Activated naive CD8-positive, alpha-beta T cell (primary cell): Measurements from ENCODE around the gene CASQ1.

Experiments
- H3K27ac Mint-ChIP-seq: one replicate; pipeline ENCODE4 v1.8.0; 2021; ENCODE audit warnings: mixed read lengths
- H3K27me3 Mint-ChIP-seq: one replicate; pipeline ENCODE4 v1.8.0; 2021; ENCODE audit warnings: mixed read lengths
- H3K36me3 Mint-ChIP-seq: one replicate; pipeline ENCODE4 v1.8.0; 2021; ENCODE audit warnings: mixed read lengths
- H3K4me1 Mint-ChIP-seq: one replicate; pipeline ENCODE4 v1.8.0; 2021; ENCODE audit warnings: low read depth, mixed read lengths
- H3K4me3 Mint-ChIP-seq: one replicate; pipeline ENCODE4 v1.8.0; 2021; ENCODE audit warnings: mild to moderate bottlenecking, mixed read lengths
- H3K9me3 Mint-ChIP-seq: one replicate; pipeline ENCODE4 v1.8.0; 2021; ENCODE audit warnings: low read depth, mixed read lengths

The CASQ1 gene

DNA sequence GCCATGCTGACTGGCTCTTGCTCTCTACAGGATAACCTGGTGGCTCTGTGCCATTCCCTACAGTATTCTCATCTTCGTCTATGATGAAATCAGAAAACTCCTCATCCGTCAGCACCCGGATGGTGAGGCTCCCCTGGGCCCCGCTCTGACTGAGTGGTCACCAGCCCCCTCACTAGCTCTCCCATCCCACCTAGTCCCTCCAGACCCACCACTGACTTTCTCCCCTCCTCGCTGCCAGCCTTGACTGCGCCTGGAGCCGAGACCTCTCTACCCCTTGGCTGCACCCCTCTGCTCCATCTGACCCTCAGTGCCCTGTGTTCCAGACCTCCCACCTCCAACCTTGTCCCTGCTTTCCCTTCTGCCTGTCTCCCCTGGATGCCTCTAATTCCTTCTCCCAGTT lies 4.1 kb upstream of the CASQ1 start:
- Mint-ChIP-seq H3K4me1 (no peaks in the 10 kb centered on the region), H3K36me3 (no peaks in the 10 kb centered on the region), H3K4me3 (no peak overlapping the region), H3K27ac (no peak overlapping the region), H3K9me3 (no peaks in the 10 kb centered on the region), H3K27me3 (peaks cover 2% of the 10 kb centered on the region)

DNA sequence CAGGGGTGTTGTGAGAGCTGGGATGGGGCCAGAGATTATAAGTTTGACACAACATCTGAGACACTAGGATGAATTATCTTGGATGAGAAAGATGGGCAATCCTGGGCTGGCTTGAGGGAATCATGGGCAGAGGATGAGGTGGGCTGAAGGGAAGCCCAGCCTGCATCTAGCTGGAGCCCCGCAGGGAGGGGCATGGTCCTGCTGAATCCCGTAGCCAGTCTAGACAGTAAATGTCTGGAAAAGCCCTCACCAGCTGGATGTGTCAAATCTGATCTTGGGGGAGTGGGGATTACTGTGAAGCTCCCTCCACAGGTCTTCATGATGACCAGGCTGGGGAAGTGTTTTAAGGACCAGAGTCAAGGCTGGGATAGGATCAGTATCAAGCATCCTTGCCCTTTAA lies 3.6 kb upstream of the CASQ1 start:
- H3K27ac Mint-ChIP-seq: no peak overlapping the region

DNA sequence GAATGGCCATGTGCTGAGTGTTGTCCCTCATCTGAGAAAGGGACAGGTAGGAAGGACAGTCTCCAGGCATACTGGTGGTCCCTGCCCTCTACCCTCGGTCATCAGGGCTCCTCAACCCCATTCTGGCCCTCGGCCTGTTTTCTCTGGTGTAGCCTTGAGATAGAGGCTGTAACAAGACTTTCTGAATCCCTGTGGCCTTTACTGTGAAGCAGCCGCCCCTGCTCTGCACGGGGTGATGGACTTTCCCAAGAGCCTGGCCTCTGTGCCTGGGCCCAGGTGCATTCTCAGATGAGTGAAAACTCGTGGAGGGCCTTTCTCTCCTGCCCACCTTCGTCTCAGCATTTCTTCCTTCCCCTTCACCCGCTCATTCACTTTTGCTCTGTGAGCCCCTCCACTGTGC lies 3.0 kb upstream of the CASQ1 start:
- H3K27ac Mint-ChIP-seq: no peak overlapping the region
- H3K9me3 Mint-ChIP-seq: no peaks in the 10 kb centered on the region
- no peaks in the 10 kb centered on the region for H3K4me1 Mint-ChIP-seq
- no peaks in the 10 kb centered on the region for H3K36me3 Mint-ChIP-seq
- peaks cover 2% of the 10 kb centered on the region for H3K27me3 Mint-ChIP-seq
- no peak overlapping the region for H3K4me3 Mint-ChIP-seq

More for the DNA sequence above, 3.6 kb upstream of the CASQ1 start:
- no peaks in the 10 kb centered on the region for H3K36me3 Mint-ChIP-seq
- peaks cover 2% of the 10 kb centered on the region for H3K27me3 Mint-ChIP-seq
- H3K4me1 Mint-ChIP-seq: no peaks in the 10 kb centered on the region
- no peaks in the 10 kb centered on the region for H3K9me3 Mint-ChIP-seq
- no peak overlapping the region for H3K4me3 Mint-ChIP-seq

DNA sequence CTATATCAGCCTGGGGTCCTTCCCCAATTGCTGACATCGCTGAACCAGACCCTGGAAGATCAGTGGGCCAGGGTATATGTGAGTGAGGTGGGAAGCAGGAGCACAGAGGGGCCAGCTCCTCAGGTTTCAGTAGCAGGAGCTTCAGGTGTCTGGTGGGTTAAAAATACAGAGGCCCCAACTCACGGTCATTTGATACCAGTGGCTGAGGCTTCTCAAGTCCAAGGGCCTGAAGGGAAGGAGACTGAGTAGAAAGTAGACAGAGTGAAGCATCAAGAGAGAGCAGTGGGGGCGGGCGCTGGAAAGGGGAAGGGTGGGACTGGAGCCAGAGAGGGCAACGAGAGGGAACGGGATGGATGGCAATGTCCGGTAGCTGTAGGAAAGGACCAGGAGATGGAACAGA lies 2.0 kb upstream of the CASQ1 start:
- Mint-ChIP-seq H3K27ac (no peak overlapping the region), H3K4me1 (no peaks in the 10 kb centered on the region), H3K9me3 (no peaks in the 10 kb centered on the region), H3K36me3 (no peaks in the 10 kb centered on the region), H3K27me3 (no peaks in the 10 kb centered on the region), H3K4me3 (no peak overlapping the region)

DNA sequence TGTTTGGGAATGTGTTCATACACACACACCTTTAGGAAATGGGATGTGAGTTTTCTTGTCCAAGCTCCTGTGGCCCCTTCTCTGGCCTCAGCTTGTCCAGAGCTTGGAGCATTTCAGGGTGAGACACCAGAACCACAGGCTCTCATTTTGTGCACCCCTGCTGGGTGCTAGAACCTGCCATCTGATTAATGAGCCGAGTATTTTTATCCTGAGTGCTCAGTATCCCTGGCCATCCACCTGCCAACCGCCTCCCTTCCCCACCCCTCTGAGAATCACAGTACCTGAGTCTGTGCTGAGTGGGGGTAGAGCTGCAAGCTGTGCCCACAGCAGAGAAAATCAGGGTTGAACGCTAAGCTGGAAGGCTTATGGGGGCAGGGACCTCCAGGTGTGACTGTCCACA lies 1.4 kb downstream of the CASQ1 start:
- Mint-ChIP-seq H3K9me3 (no peaks in the 10 kb centered on the region), H3K4me1 (no peaks in the 10 kb centered on the region), H3K36me3 (no peaks in the 10 kb centered on the region), H3K4me3 (no peak overlapping the region), H3K27me3 (no peaks in the 10 kb centered on the region), H3K27ac (no peak overlapping the region)

DNA sequence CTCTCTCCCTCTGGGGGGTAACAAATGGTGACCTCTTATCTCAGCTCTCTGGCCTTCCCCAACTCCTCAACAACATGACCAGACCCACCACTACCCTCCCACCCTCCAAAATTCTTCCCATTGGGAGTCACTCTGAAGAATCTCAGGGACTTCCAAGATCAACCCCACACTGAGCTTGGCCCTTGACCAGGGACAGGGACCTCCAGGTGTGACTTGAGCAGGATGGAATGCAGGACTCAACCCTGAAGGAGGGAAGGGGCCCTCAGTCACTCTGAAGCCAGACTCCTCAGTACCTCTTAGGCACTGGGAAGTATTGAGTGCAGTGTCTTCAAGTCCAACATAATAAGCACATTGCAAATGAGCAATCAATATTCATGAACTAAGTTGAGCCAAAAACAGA lies 1.9 kb downstream of the CASQ1 start:
- Mint-ChIP-seq H3K27me3 (no peaks in the 10 kb centered on the region), H3K4me1 (no peaks in the 10 kb centered on the region), H3K9me3 (no peaks in the 10 kb centered on the region), H3K36me3 (no peaks in the 10 kb centered on the region), H3K27ac (no peak overlapping the region), H3K4me3 (no peak overlapping the region)

DNA sequence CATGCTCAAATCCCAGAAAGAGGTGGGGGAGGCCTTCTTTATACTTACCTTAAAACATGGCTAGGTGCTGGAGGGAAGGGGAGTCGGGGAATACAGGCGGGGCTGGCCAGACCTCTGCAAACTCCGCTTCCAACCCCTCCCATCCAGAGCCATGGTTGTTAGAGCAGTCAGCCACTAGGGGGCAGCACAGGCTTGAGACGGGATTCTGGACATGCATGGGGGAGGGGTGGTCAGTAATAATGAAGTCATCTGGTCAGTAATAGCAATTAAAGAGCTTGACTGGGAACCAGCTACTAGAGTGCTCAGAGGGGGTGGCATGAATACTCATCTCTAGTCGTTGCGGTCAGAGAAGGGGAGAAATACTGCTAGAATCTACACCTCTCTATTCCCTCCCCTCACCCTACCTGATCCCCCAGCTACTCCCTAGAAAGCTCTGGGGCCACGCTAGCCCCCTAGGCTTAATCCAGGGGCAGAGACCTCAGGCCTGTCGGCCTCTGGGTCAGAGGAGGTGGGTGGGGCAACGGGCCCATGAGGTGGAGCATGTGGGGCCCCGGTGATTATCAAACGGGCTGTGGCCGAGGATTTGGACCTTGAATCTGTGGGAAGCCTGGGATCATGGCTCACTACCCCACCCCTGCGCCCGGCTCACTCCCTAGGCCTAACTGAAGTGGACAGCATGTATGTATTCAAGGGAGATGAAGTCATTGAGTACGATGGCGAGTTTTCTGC lies 2.9 kb downstream of the CASQ1 start:
- H3K27me3 Mint-ChIP-seq: no peaks in the 10 kb centered on the region
- no peaks in the 10 kb centered on the region for H3K9me3 Mint-ChIP-seq
- H3K36me3 Mint-ChIP-seq: no peaks in the 10 kb centered on the region
- no peaks in the 10 kb centered on the region for H3K4me1 Mint-ChIP-seq
- no peak overlapping the region for H3K27ac Mint-ChIP-seq
- H3K4me3 Mint-ChIP-seq: no peak overlapping the region

DNA sequence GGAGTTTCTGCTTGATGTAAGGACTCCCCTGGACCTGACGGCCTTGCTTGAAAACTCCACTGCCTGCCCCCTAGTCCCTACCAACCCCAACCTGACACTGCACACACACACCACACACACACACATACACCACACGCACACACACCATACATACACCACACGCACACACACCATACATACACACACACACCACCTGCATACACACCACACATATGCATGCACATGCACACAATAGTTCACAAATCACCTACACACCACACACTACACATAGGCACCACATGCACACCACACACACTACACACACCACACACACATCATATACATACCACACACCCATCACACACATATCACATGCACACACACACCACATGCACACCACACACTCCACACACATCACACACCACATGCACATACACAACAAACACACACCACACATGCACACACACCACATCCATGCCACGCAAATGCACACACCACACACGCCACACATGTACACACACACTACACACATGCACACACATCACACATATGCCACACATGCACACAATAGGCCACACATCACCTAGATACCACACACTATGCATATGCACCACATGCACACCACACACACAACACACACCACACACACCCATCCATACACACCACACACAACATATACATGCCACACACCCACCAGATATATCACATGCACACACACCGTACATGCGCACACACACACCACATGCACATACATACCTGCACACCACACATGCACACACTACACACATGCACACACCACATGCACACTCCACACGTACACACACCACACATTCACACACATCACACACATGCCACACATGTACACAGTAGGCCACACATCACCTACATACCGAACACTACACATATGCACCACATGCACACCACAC lies 3.7 kb downstream of the CASQ1 start:
- H3K9me3 Mint-ChIP-seq: no peaks in the 10 kb centered on the region
- no peak overlapping the region for H3K27ac Mint-ChIP-seq
- no peaks in the 10 kb centered on the region for H3K36me3 Mint-ChIP-seq
- H3K27me3 Mint-ChIP-seq: no peaks in the 10 kb centered on the region
- no peaks in the 10 kb centered on the region for H3K4me1 Mint-ChIP-seq
- H3K4me3 Mint-ChIP-seq: no peak overlapping the region

DNA sequence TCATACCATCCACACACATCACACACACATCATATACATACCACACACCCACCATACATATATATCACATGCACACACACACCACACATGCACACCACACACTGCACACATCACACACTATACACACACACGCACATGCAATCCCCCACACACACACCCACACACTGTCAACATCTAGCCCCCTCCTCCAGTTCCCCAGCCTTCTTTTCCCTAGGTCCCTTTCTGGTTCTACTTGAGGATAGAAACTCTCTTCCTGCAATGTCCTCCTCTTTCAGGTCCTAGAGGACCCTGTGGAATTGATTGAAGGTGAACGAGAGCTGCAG lies 4.3 kb downstream of the CASQ1 start:
- H3K4me1 Mint-ChIP-seq: no peaks in the 10 kb centered on the region
- no peaks in the 10 kb centered on the region for H3K36me3 Mint-ChIP-seq
- no peak overlapping the region for H3K27ac Mint-ChIP-seq
- no peaks in the 10 kb centered on the region for H3K9me3 Mint-ChIP-seq
- no peaks in the 10 kb centered on the region for H3K27me3 Mint-ChIP-seq
- no peak overlapping the region for H3K4me3 Mint-ChIP-seq

DNA sequence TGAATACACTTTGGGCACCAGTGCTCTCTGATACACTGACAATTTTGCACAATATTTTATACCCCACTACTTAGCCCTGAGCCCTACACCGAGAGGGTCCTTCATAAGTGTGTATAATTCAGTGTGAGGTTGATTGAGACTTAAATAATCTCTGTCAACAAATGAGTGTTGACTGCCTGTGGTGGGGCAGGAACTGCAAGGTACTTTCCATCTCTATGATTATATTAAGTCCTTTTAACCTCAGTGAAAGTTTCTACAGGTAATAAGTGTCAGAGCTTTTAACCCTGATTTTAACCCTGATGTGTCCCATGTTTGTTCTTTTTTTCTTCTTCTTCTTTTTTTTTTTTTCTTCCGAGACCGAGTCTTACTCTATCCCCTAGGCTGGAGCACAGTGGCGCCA lies 5.8 kb downstream of the CASQ1 start:
- H3K27ac Mint-ChIP-seq: no peak overlapping the region
- no peaks in the 10 kb centered on the region for H3K27me3 Mint-ChIP-seq
- no peaks in the 10 kb centered on the region for H3K4me1 Mint-ChIP-seq
- no peaks in the 10 kb centered on the region for H3K36me3 Mint-ChIP-seq
- no peak overlapping the region for H3K4me3 Mint-ChIP-seq
- no peaks in the 10 kb centered on the region for H3K9me3 Mint-ChIP-seq

DNA sequence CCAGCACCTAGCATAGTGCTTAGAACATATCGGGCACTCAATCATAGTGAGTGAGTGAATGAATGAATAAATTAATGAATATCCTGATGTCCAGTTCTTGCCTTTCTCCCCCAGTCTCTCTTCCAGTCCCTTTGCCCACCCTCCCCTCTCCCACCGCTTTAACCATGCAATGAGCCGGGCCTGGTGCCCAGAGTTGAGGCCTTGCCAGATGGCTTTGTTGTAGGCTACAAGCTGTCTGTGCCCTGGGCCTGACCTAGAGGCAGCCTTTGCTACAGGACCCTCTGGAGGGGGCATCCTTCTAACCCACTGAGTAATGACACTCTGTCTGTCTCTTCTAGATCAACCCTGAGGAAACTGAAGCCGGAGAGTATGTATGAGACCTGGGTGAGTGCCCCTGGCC lies 6.9 kb downstream of the CASQ1 start:
- Mint-ChIP-seq H3K9me3 (no peaks in the 10 kb centered on the region), H3K4me3 (no peak overlapping the region), H3K27me3 (no peaks in the 10 kb centered on the region), H3K36me3 (no peaks in the 10 kb centered on the region), H3K4me1 (no peaks in the 10 kb centered on the region), H3K27ac (no peak overlapping the region)

DNA sequence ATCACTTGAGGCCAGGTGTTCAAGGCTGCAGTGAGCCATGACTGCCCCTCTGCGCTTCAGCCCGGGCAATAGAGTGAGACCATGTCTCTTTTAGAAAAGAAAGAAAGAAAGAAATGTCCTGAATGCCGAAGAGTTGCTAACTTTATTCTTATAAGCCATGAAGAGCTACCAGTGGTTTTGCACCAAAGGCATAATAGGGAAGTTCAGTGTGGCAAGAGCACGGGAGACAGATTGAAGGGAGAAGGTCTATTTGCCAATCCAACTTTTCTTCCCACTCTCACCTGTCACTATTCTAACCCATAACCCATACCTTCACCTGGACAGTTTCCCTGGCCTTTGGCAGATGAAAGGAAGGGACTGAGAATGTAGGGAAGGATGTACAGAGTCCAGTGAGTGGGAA lies 10.4 kb downstream of the CASQ1 start:
- no peak overlapping the region for H3K27ac Mint-ChIP-seq
- H3K4me1 Mint-ChIP-seq: peaks cover 13% of the 10 kb centered on the region
- no peaks in the 10 kb centered on the region for H3K27me3 Mint-ChIP-seq
- H3K36me3 Mint-ChIP-seq: no peaks in the 10 kb centered on the region
- H3K9me3 Mint-ChIP-seq: no peaks in the 10 kb centered on the region
- no peak overlapping the region for H3K4me3 Mint-ChIP-seq

DNA sequence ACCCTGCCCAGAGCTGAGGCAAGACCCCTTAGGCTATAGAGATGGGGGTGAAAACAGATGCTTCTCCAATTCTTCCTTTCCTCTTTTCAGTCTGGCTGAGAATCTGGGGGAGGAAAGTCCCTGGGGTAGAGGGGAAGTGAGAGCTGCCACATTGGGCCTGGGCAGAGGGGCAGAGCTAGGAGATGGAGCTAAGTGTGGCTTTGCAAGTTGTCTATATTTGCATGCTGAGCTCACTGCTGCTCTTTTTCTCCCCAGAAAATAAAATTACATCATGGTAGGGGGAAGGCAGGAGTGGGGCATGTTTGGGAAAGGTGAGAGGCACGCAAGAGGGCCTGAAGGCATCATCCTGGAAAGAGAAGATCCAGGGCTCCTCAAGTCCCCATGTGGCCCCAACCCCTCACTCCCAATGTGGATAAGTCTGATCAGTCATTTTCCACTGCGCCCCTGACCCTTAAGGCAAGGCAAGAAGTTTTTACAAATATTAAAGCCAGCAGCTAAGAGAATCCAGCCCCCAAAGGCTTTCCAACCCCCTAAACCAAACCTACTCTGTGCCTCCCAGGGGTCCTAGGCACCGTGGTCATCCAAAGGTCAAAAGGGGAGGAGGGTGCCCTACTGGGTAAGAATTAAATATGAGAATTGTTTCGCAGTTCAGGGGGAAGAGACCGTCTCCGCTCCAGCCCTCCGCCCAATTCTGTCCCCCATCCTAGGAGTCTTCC lies 14.3 kb downstream of the CASQ1 start:
- peak overlapping the region; percentile 90 for H3K4me3 Mint-ChIP-seq
- H3K36me3 Mint-ChIP-seq: peaks cover 2% of the 10 kb centered on the region

DNA sequence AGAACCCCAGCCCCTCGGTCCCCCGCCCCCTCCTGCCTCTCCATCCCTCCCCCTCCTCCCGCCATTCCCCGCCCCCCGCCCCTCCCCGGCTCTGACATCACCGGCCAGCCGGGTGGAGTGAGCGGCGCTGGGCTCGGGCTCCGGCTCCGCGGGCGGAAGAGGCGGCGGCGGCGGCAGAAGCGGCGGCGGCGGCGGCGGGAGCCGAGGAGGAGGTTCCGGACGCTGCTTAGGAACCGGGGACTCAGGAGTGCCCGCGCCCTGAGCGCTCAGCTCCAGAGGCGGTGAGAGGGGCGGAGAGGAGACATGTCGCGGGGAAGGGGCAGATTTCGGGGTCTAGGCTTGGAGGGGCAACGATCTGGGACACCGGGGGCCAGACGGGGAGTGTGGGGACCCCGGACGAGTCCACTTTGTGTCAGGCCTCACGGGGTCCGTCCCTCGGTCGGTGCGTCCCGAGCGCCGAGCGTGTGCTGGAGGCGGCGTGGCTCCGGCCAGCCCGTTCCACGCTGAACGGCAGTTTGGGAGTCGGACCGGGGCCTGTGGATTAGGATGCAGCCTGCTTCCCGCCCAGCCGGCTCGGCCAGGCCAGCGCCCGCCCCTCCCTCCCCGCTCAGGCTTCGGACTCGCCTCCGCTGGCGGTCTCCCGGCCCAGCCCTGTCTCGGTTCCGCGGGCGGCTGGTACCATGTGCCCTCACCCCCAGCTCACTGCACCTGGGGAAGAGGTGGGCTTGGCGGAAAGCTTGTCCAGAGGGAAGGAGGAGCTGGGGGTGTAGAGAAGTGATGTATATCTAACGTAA lies 15.1 kb downstream of the CASQ1 start, which contains the start of gene PEA15:
Gene PEA15 (plus strand): TSS at position 143 of the 794 bp plus-strand sequence. CDS start 6,161 bp downstream, outside the sequence.
- Mint-ChIP-seq H3K27ac (peak within 1 kb of the TSS; percentile 78), H3K4me1 (peaks cover 46% of the 10 kb centered on the region), H3K27me3 (no peaks in the 10 kb centered on the region), H3K9me3 (no peaks in the 10 kb centered on the region), H3K4me3 (peak within 1 kb of the TSS; percentile 90), H3K36me3 (peaks cover 2% of the 10 kb centered on the region)

More for the DNA sequence above, 14.3 kb downstream of the CASQ1 start:
- H3K4me1 Mint-ChIP-seq: peaks cover 38% of the 10 kb centered on the region
- peak overlapping the region; percentile 77 for H3K27ac Mint-ChIP-seq
- no peaks in the 10 kb centered on the region for H3K9me3 Mint-ChIP-seq
- no peaks in the 10 kb centered on the region for H3K27me3 Mint-ChIP-seq
